Hepatocyte (in vitro differentiated cells): Measurements from ENCODE around the gene ZNF444.

ENCODE experiments used
- CTCF ChIP-seq: fragments of 200-600 bp; sonication (generic); IDR thresholded peaks from 2 replicates; pipeline ENCODE4 v1.5.1; 2016; ENCODE audit warnings: antibody characterized with exemption, mild to moderate bottlenecking; ENCODE audit not compliant: poor library complexity
- EZH2phosphoT487 ChIP-seq: fragments of 200-600 bp; sonication (generic); IDR thresholded peaks from one replicate; pipeline ENCODE4 v1.6.1; 2018; ENCODE audit warnings: antibody characterized with exemption, mild to moderate bottlenecking, low read depth, moderate library complexity; ENCODE audit not compliant: unreplicated experiment, severe bottlenecking

- no peak for TF ChIP-seq EZH2phosphoT487
- no peak for TF ChIP-seq CTCF
These were observed 38.0 kb upstream of the ZNF444 start for GRCh38 chr19:56103027-56103614.
